Fibroblast of lung (primary cell): ENCODE data around the gene TOX2.

ENCODE experiments used
- EZH2 ChIP-seq: IDR thresholded peaks from 2 replicates; pipeline ENCODE4 v1.5.1; 2012; ENCODE audit warnings: low read length, control low read depth, mild to moderate bottlenecking; ENCODE audit errors: missing control alignments
- TF ChIP-seq, protein P1 (sequence below), 2 donors: IDR thresholded peaks in 1 of 2; conservative IDR thresholded peaks in 1 of 2; 1 replicate in 1 of 2; 2 replicates in 1 of 2; pipeline ENCODE4 v1.5.1; 2011 to 2012; ENCODE audit warnings: low read length in 2 of 2, control low read depth in 1 of 2, inconsistent platforms in 1 of 2, low read depth in 1 of 2, mild to moderate bottlenecking in 1 of 2

DNA sequence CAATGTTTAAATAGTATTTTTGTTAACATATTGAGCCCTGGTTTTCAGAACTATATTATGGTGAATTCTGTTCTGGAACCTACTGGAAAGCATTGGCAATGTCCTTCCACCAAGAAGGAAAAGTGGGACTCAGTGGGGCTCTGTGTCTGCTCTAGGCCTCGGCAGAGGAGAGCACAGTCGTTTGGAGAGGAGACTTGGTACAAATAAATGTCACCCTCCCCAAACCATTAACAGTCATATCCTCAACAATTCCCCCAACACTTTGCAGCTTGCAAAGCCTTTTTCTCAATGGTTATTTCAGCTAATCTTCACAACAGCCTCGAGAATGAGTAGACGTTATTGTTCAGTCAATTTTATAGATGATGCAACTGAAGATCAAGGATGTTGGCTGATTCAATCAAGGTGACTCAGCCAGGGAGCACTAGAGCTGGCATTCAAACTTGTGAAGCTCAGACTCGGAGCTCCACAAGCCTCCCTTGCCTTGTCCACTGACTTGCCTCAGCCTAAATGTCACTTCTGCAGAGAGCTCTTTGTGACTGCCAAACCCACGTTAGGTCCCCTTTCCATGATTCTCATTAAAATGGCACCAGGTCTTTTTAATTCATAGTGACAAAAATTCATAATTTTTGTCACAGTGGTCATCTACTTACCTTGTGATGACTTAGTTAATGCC lies 60.6 kb downstream of the TOX2 start:
- TF ChIP-seq, protein P1, sequence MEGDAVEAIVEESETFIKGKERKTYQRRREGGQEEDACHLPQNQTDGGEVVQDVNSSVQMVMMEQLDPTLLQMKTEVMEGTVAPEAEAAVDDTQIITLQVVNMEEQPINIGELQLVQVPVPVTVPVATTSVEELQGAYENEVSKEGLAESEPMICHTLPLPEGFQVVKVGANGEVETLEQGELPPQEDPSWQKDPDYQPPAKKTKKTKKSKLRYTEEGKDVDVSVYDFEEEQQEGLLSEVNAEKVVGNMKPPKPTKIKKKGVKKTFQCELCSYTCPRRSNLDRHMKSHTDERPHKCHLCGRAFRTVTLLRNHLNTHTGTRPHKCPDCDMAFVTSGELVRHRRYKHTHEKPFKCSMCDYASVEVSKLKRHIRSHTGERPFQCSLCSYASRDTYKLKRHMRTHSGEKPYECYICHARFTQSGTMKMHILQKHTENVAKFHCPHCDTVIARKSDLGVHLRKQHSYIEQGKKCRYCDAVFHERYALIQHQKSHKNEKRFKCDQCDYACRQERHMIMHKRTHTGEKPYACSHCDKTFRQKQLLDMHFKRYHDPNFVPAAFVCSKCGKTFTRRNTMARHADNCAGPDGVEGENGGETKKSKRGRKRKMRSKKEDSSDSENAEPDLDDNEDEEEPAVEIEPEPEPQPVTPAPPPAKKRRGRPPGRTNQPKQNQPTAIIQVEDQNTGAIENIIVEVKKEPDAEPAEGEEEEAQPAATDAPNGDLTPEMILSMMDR (conservative IDR thresholded peaks at IDR 0.05 in 1 of 2, IDR thresholded peaks at IDR 0.05 in 1 of 2; ENCODE audit: low read depth in 1 of 2, low read length in 2 of 2) = no peak
- no peak for TF ChIP-seq EZH2
